ENCODE measurements around the gene CEMIP. TPM values are rescaled to one million over a fixed set of nuclear protein-coding genes. Genes with fewer than 3 reads are reported as not detected.

CEMIP gene, protein sequence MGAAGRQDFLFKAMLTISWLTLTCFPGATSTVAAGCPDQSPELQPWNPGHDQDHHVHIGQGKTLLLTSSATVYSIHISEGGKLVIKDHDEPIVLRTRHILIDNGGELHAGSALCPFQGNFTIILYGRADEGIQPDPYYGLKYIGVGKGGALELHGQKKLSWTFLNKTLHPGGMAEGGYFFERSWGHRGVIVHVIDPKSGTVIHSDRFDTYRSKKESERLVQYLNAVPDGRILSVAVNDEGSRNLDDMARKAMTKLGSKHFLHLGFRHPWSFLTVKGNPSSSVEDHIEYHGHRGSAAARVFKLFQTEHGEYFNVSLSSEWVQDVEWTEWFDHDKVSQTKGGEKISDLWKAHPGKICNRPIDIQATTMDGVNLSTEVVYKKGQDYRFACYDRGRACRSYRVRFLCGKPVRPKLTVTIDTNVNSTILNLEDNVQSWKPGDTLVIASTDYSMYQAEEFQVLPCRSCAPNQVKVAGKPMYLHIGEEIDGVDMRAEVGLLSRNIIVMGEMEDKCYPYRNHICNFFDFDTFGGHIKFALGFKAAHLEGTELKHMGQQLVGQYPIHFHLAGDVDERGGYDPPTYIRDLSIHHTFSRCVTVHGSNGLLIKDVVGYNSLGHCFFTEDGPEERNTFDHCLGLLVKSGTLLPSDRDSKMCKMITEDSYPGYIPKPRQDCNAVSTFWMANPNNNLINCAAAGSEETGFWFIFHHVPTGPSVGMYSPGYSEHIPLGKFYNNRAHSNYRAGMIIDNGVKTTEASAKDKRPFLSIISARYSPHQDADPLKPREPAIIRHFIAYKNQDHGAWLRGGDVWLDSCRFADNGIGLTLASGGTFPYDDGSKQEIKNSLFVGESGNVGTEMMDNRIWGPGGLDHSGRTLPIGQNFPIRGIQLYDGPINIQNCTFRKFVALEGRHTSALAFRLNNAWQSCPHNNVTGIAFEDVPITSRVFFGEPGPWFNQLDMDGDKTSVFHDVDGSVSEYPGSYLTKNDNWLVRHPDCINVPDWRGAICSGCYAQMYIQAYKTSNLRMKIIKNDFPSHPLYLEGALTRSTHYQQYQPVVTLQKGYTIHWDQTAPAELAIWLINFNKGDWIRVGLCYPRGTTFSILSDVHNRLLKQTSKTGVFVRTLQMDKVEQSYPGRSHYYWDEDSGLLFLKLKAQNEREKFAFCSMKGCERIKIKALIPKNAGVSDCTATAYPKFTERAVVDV (N-terminal part only)
- total RNA-seq: under 0.01 and 0.07 TPM in 2 replicates

DNA sequence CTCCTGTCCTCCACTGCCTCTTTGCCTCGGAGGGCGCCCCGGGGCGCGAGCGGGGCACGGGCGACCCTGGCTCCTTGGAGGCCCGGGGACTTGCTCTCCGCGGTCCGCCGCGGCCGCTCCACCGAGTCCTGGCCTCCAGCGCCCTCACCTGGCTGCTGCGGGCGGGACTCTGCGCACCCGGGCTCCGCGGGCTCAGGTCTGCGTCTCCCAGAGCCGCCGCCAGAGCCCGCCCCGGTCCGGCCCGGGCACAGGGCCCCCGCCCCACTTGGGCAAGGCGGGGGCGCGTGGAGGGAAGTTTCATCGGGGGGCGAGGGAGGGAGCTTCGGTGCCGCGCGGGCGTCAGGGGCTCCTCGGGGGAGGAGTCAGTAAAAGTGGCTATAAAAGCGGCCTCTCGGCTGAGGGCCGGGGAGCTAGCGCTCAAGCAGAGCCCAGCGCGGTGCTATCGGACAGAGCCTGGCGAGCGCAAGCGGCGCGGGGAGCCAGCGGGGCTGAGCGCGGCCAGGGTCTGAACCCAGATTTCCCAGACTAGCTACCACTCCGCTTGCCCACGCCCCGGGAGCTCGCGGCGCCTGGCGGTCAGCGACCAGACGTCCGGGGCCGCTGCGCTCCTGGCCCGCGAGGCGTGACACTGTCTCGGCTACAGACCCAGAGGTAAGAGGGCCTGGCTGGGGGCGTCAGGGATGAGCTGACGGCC is at the start of gene CEMIP:
CEMIP (plus strand) TSS at position 407 of the 694 bp plus-strand sequence. CDS start 94,510 bp downstream, outside the sequence.
- H3K36me3 ChIP-seq (ENCODE audit: control insufficient read depth, insufficient read depth, low read length): no peaks in the 10 kb centered on the region
- no peak for DNase-seq (ENCODE audit: low read depth)
- TF ChIP-seq, protein P1, sequence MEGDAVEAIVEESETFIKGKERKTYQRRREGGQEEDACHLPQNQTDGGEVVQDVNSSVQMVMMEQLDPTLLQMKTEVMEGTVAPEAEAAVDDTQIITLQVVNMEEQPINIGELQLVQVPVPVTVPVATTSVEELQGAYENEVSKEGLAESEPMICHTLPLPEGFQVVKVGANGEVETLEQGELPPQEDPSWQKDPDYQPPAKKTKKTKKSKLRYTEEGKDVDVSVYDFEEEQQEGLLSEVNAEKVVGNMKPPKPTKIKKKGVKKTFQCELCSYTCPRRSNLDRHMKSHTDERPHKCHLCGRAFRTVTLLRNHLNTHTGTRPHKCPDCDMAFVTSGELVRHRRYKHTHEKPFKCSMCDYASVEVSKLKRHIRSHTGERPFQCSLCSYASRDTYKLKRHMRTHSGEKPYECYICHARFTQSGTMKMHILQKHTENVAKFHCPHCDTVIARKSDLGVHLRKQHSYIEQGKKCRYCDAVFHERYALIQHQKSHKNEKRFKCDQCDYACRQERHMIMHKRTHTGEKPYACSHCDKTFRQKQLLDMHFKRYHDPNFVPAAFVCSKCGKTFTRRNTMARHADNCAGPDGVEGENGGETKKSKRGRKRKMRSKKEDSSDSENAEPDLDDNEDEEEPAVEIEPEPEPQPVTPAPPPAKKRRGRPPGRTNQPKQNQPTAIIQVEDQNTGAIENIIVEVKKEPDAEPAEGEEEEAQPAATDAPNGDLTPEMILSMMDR (IDR thresholded peaks at IDR 0.05; ENCODE audit: insufficient read depth, low read length, poor library complexity, severe bottlenecking): peak; percentile 44
- peak within 1 kb of the TSS; percentile 33 for H3K4me3 ChIP-seq (ENCODE audit: low read depth, low read length)
- peaks cover 34% of the 10 kb centered on the region for H3K27me3 ChIP-seq (ENCODE audit: control insufficient read depth, insufficient read depth, low read length)

DNA sequence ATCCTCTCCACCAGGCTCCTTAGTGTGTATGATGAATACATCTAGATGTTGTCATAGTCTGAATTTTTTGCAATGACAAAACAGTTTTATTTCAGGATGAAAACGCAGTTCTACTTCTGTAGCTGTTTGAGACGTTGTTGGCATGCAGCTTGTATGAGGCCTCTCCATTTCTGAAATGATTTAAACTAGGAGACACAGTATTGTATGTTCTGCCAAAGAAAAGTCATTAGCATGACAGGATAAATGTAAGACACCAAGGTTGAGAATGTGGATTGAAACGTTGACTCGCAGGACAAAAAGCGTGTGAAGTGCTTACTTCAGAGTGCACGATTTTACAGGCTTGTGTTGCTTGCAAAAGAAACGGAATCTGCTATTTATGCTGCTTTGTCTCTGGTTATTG is 48.8 kb upstream of the CEMIP start:
- H3K36me3 ChIP-seq (ENCODE audit: control insufficient read depth, insufficient read depth, low read length): no peaks in the 10 kb centered on the region
- TF ChIP-seq, protein P1 (IDR thresholded peaks at IDR 0.05; ENCODE audit: insufficient read depth, low read length, poor library complexity, severe bottlenecking): no peak
- DNase-seq (ENCODE audit: low read depth): no peak

DNA sequence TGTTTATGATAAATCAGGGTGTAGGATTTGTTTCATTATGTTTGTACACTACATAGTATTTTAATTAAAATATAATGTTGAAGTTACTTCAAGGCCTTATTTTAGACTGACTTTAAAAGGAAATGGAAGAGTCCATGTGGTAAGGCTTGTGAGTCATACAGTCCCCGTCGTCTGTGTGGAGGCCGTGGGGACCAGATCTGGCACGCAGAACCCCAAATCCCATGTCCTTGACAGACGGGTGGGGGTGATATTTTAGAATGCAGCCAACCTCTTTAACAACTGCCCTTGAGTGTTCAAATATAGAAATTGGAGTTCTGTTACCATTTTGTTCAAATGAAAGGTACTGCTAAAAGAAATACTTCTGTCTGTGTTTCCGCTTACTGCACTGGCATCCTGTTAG is 48.2 kb upstream of the CEMIP start:
- no peaks in the 10 kb centered on the region for H3K36me3 ChIP-seq (ENCODE audit: control insufficient read depth, insufficient read depth, low read length)
- H3K4me3 ChIP-seq (ENCODE audit: low read depth, low read length): no peak overlapping the region
- no peak for DNase-seq (ENCODE audit: low read depth)
- H3K27me3 ChIP-seq (ENCODE audit: control insufficient read depth, insufficient read depth, low read length): no peaks in the 10 kb centered on the region
- TF ChIP-seq, protein P1 (IDR thresholded peaks at IDR 0.05; ENCODE audit: insufficient read depth, low read length, poor library complexity, severe bottlenecking): no peak

More for the DNA sequence above, 48.8 kb upstream of the CEMIP start:
- Histone ChIP-seq H3K4me3 (ENCODE audit: low read depth, low read length) (no peak overlapping the region), H3K27me3 (ENCODE audit: control insufficient read depth, insufficient read depth, low read length) (no peaks in the 10 kb centered on the region)

DNA sequence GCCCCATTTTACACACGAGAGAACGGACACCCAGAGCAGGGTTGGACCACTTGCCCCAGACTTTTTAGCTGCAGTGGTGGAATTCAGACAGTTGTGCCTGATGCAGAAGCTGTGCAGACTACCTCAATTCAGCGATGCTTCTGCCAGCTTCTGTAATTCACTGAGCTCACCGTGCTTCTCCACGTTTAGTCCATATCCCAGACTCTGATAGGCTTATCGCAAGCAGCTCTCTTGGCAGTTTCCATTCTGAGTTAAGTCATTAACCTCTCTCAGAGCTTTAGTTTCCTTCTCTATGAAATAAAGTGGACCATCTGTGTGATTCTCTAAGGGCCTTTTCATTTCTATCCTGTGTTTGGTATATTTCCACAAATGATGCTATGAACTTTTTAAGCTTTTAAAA is 47.0 kb upstream of the CEMIP start:
- TF ChIP-seq, protein P1 (IDR thresholded peaks at IDR 0.05; ENCODE audit: insufficient read depth, low read length, poor library complexity, severe bottlenecking): no peak
- Histone ChIP-seq H3K4me3 (ENCODE audit: low read depth, low read length) (no peak overlapping the region), H3K36me3 (ENCODE audit: control insufficient read depth, insufficient read depth, low read length) (no peaks in the 10 kb centered on the region), H3K27me3 (ENCODE audit: control insufficient read depth, insufficient read depth, low read length) (no peaks in the 10 kb centered on the region)
- DNase-seq (ENCODE audit: low read depth): no peak

DNA sequence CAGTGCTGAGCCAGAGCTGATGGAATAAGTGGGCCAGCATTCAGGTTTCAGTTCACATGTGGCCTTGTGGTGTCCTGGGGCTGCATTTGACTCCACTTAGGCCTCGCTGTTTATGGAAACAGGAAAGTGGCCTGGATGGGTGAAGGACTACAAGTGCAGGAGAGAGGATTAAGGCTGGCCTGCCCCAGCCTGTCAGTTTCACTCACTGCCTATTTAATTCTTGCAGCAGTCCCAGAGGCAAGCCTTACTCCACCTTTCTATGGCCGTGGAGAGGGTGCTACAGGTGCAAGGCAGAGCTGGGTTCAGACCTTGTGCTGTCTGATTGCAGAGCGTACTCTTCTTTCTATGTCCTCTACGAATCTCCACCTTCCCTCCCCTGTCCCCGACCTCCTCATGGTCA is 46.4 kb upstream of the CEMIP start:
- no peak for DNase-seq (ENCODE audit: low read depth)
- TF ChIP-seq, protein P1 (IDR thresholded peaks at IDR 0.05; ENCODE audit: insufficient read depth, low read length, poor library complexity, severe bottlenecking): no peak
- Histone ChIP-seq H3K27me3 (ENCODE audit: control insufficient read depth, insufficient read depth, low read length) (no peaks in the 10 kb centered on the region), H3K4me3 (ENCODE audit: low read depth, low read length) (no peak overlapping the region), H3K36me3 (ENCODE audit: control insufficient read depth, insufficient read depth, low read length) (no peaks in the 10 kb centered on the region)

Measured in kidney epithelial cell (primary cell).